ENCODE data around the gene NFIC.

- no peak for TF ChIP-seq CTCF (IDR thresholded peaks at IDR 0.05)
- no peak for TF ChIP-seq POLR2A (IDR thresholded peaks at IDR 0.05)
Measured at GRCh38 chr19:3351702-3352447, 14.5 kb upstream of the NFIC start.

Measured in right lobe of liver (tissue), 4 donors.